ENCODE data around the gene PDE5A.
A peak's percentile ranks its signal among the peaks of the same experiment; 100 is the strongest.

Gene PDE5A

GRCh38 chr4:119626943-119627266 lies 1.7 kb downstream of the PDE5A start:
- peaks cover 40% of the 10 kb centered on the region for H3K27me3 Mint-ChIP-seq
- H3K4me1 Mint-ChIP-seq (ENCODE audit: low read depth) = peaks cover 25% of the 10 kb centered on the region
- H3K27ac Mint-ChIP-seq = no peak overlapping the region
- no peaks in the 10 kb centered on the region for H3K9me3 Mint-ChIP-seq
- H3K4me3 Mint-ChIP-seq = peak overlapping the region; percentile 79
- H3K36me3 Mint-ChIP-seq (ENCODE audit: low read depth) = no peaks in the 10 kb centered on the region

- Mint-ChIP-seq H3K4me3 (peak overlapping the region; percentile 79), H3K9me3 (no peaks in the 10 kb centered on the region), H3K27me3 (peaks cover 42% of the 10 kb centered on the region), H3K27ac (no peak overlapping the region), H3K36me3 (ENCODE audit: low read depth) (no peaks in the 10 kb centered on the region), H3K4me1 (ENCODE audit: low read depth) (peaks cover 25% of the 10 kb centered on the region)
These were observed 2.2 kb downstream of the PDE5A start for GRCh38 chr4:119626420-119626819.

GRCh38 chr4:119625761-119626160 lies 2.8 kb downstream of the PDE5A start:
- Mint-ChIP-seq H3K9me3 (no peaks in the 10 kb centered on the region), H3K36me3 (ENCODE audit: low read depth) (no peaks in the 10 kb centered on the region), H3K27me3 (peaks cover 45% of the 10 kb centered on the region), H3K27ac (no peak overlapping the region), H3K4me3 (no peak overlapping the region), H3K4me1 (ENCODE audit: low read depth) (peaks cover 25% of the 10 kb centered on the region)

- H3K4me1 Mint-ChIP-seq (ENCODE audit: low read depth) = peaks cover 21% of the 10 kb centered on the region
- H3K4me3 Mint-ChIP-seq = no peak overlapping the region
- peaks cover 45% of the 10 kb centered on the region for H3K27me3 Mint-ChIP-seq
- H3K27ac Mint-ChIP-seq = no peak overlapping the region
- H3K36me3 Mint-ChIP-seq (ENCODE audit: low read depth) = no peaks in the 10 kb centered on the region
- no peaks in the 10 kb centered on the region for H3K9me3 Mint-ChIP-seq
These were observed 4.2 kb downstream of the PDE5A start for GRCh38 chr4:119624356-119624755.

GRCh38 chr4:119623025-119623424 lies 5.6 kb downstream of the PDE5A start:
- no peaks in the 10 kb centered on the region for H3K36me3 Mint-ChIP-seq (ENCODE audit: low read depth)
- peaks cover 12% of the 10 kb centered on the region for H3K4me1 Mint-ChIP-seq (ENCODE audit: low read depth)
- H3K27me3 Mint-ChIP-seq = peaks cover 41% of the 10 kb centered on the region
- no peak overlapping the region for H3K27ac Mint-ChIP-seq
- no peaks in the 10 kb centered on the region for H3K9me3 Mint-ChIP-seq
- no peak overlapping the region for H3K4me3 Mint-ChIP-seq

GRCh38 chr4:119615068-119615719 lies 13.4 kb downstream of the PDE5A start:
- peaks cover 20% of the 10 kb centered on the region for H3K27me3 Mint-ChIP-seq

GRCh38 chr4:119604266-119604665 lies 24.3 kb downstream of the PDE5A start:
- H3K36me3 Mint-ChIP-seq (ENCODE audit: low read depth) = no peaks in the 10 kb centered on the region

More at GRCh38 chr4:119615068-119615719, 13.4 kb downstream of the PDE5A start:
- Mint-ChIP-seq H3K4me1 (ENCODE audit: low read depth) (no peaks in the 10 kb centered on the region), H3K36me3 (ENCODE audit: low read depth) (no peaks in the 10 kb centered on the region), H3K27ac (no peak overlapping the region), H3K4me3 (no peak overlapping the region), H3K9me3 (no peaks in the 10 kb centered on the region)

GRCh38 chr4:119602366-119602765 lies 26.2 kb downstream of the PDE5A start:
- Mint-ChIP-seq H3K4me1 (ENCODE audit: low read depth) (no peaks in the 10 kb centered on the region), H3K27ac (no peak overlapping the region), H3K9me3 (peaks cover 10% of the 10 kb centered on the region), H3K36me3 (ENCODE audit: low read depth) (no peaks in the 10 kb centered on the region), H3K4me3 (no peak overlapping the region), H3K27me3 (peaks cover 26% of the 10 kb centered on the region)

More at GRCh38 chr4:119604266-119604665, 24.3 kb downstream of the PDE5A start:
- Mint-ChIP-seq H3K9me3 (no peaks in the 10 kb centered on the region), H3K4me1 (ENCODE audit: low read depth) (no peaks in the 10 kb centered on the region), H3K27me3 (peaks cover 16% of the 10 kb centered on the region), H3K27ac (no peak overlapping the region), H3K4me3 (no peak overlapping the region)

GRCh38 chr4:119598521-119598920 lies 30.1 kb downstream of the PDE5A start:
- Mint-ChIP-seq H3K9me3 (peaks cover 10% of the 10 kb centered on the region), H3K4me1 (ENCODE audit: low read depth) (no peaks in the 10 kb centered on the region), H3K36me3 (ENCODE audit: low read depth) (no peaks in the 10 kb centered on the region), H3K27ac (no peak overlapping the region), H3K27me3 (peaks cover 20% of the 10 kb centered on the region), H3K4me3 (no peak overlapping the region)

- Mint-ChIP-seq H3K4me3 (no peak overlapping the region), H3K4me1 (ENCODE audit: low read depth) (no peaks in the 10 kb centered on the region), H3K36me3 (ENCODE audit: low read depth) (no peaks in the 10 kb centered on the region), H3K9me3 (peaks cover 10% of the 10 kb centered on the region), H3K27me3 (peaks cover 20% of the 10 kb centered on the region), H3K27ac (no peak overlapping the region)
These were observed 31.2 kb downstream of the PDE5A start for GRCh38 chr4:119597377-119597776.

GRCh38 chr4:119593698-119594097 lies 34.9 kb downstream of the PDE5A start:
- no peaks in the 10 kb centered on the region for H3K36me3 Mint-ChIP-seq (ENCODE audit: low read depth)
- no peaks in the 10 kb centered on the region for H3K4me1 Mint-ChIP-seq (ENCODE audit: low read depth)
- H3K4me3 Mint-ChIP-seq = no peak overlapping the region
- peaks cover 19% of the 10 kb centered on the region for H3K27me3 Mint-ChIP-seq
- H3K9me3 Mint-ChIP-seq = peaks cover 5% of the 10 kb centered on the region
- no peak overlapping the region for H3K27ac Mint-ChIP-seq

- no peaks in the 10 kb centered on the region for H3K4me1 Mint-ChIP-seq (ENCODE audit: low read depth)
These were observed 35.8 kb downstream of the PDE5A start for GRCh38 chr4:119592830-119593229.

GRCh38 chr4:119589165-119589564 lies 39.4 kb downstream of the PDE5A start:
- no peaks in the 10 kb centered on the region for H3K36me3 Mint-ChIP-seq (ENCODE audit: low read depth)
- H3K9me3 Mint-ChIP-seq = no peaks in the 10 kb centered on the region
- no peaks in the 10 kb centered on the region for H3K4me1 Mint-ChIP-seq (ENCODE audit: low read depth)
- H3K27ac Mint-ChIP-seq = no peak overlapping the region
- no peak overlapping the region for H3K4me3 Mint-ChIP-seq
- H3K27me3 Mint-ChIP-seq = peaks cover 4% of the 10 kb centered on the region

More at GRCh38 chr4:119592830-119593229, 35.8 kb downstream of the PDE5A start:
- H3K9me3 Mint-ChIP-seq = no peaks in the 10 kb centered on the region
- H3K36me3 Mint-ChIP-seq (ENCODE audit: low read depth) = no peaks in the 10 kb centered on the region
- peaks cover 14% of the 10 kb centered on the region for H3K27me3 Mint-ChIP-seq
- no peak overlapping the region for H3K4me3 Mint-ChIP-seq
- H3K27ac Mint-ChIP-seq = no peak overlapping the region

GRCh38 chr4:119587796-119588195 lies 40.8 kb downstream of the PDE5A start:
- H3K9me3 Mint-ChIP-seq = no peaks in the 10 kb centered on the region
- no peak overlapping the region for H3K4me3 Mint-ChIP-seq
- H3K4me1 Mint-ChIP-seq (ENCODE audit: low read depth) = no peaks in the 10 kb centered on the region
- peaks cover 4% of the 10 kb centered on the region for H3K27me3 Mint-ChIP-seq
- H3K36me3 Mint-ChIP-seq (ENCODE audit: low read depth) = no peaks in the 10 kb centered on the region
- H3K27ac Mint-ChIP-seq = no peak overlapping the region

- Mint-ChIP-seq H3K36me3 (ENCODE audit: low read depth) (no peaks in the 10 kb centered on the region), H3K4me3 (no peak overlapping the region), H3K9me3 (peaks cover 4% of the 10 kb centered on the region), H3K27ac (no peak overlapping the region), H3K27me3 (no peaks in the 10 kb centered on the region), H3K4me1 (ENCODE audit: low read depth) (no peaks in the 10 kb centered on the region)
These were observed 42.8 kb downstream of the PDE5A start for GRCh38 chr4:119585771-119586170.

- Mint-ChIP-seq H3K4me3 (no peak overlapping the region), H3K36me3 (ENCODE audit: low read depth) (no peaks in the 10 kb centered on the region), H3K27me3 (no peaks in the 10 kb centered on the region), H3K4me1 (ENCODE audit: low read depth) (no peaks in the 10 kb centered on the region), H3K27ac (no peak overlapping the region), H3K9me3 (peaks cover 4% of the 10 kb centered on the region)
These were observed 47.3 kb downstream of the PDE5A start for GRCh38 chr4:119581190-119581873.

Measured in stimulated activated naive CD8-positive, alpha-beta T cell treated with anti-CD3 and anti-CD28 coated beads, Interleukin-15, Interleukin-2, amounts not matched to agents 100 ng/mL and 50 ng/mL, for 24 hours (primary cell).